Measurements from ENCODE around the gene RNASE9.

DNA sequence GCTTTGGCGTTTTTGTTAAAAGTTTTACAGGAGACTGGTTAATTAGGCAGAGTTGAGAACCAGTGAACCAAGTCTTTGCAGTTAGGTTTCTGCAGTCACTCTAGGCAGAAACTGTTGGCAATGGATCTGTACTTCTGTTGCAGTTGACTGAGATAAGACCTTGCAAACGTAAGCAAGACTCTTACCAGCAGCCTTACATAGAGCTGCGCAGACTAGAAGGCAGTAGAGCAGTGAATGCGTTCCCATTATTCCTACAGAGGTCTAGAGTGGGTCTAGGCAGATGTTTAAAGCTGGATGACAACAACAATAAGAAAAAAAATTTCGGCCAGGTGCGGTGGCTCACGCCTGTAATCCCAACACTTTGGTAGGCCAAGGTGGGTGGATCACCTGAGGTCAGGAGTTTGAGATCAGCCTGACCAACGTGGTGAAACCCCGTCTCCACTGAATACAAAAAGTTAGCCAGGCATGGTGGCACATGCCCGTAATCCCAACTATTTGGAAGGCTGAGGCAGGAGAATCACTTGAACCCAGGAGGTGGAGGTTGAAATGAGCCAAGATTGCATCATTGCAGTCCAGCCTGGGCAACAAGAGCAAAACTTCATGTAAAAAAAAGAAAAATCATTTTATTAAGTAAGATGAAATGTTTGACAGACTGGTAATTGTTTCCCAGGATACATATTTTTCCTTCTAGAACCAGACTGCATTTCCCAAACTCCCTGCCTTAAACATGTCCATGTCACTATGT lies 12.3 kb downstream of the RNASE9 start:
- TF ChIP-seq, protein P1, sequence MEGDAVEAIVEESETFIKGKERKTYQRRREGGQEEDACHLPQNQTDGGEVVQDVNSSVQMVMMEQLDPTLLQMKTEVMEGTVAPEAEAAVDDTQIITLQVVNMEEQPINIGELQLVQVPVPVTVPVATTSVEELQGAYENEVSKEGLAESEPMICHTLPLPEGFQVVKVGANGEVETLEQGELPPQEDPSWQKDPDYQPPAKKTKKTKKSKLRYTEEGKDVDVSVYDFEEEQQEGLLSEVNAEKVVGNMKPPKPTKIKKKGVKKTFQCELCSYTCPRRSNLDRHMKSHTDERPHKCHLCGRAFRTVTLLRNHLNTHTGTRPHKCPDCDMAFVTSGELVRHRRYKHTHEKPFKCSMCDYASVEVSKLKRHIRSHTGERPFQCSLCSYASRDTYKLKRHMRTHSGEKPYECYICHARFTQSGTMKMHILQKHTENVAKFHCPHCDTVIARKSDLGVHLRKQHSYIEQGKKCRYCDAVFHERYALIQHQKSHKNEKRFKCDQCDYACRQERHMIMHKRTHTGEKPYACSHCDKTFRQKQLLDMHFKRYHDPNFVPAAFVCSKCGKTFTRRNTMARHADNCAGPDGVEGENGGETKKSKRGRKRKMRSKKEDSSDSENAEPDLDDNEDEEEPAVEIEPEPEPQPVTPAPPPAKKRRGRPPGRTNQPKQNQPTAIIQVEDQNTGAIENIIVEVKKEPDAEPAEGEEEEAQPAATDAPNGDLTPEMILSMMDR (IDR thresholded peaks at IDR 0.05; ENCODE audit: low read length), result no peak
- TF ChIP-seq EZH2 (IDR thresholded peaks at IDR 0.05; ENCODE audit: borderline replicate concordance, low read length), result no peak
